Measurements from ENCODE around the gene HMGCS1.
"Not testable (repeated sequence)": the region's sequence is repeated elsewhere in the genome, so short reads cannot be mapped to it uniquely, and the experiment has no call there.

Gene HMGCS1

DNA sequence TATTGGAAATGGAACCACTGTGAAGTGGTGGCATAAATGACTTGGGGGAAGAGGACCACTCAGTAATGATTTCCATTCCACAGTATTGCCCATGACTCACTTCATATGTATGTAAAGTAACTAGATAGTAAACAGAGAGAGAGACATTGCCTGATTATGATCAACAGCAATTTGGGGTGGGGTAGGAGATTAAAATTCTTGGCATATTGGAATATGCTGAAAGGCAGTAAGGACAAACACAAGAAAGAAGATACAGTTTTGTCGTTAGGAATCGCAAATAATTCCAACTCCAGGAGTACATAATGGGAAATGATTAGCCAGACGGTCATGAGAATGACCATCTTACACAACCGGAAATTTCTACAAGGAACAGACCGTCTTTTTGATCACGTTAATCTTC is 1.5 kb upstream of the HMGCS1 start:
- H3K4me1 ChIP-seq (ENCODE audit: control insufficient read depth, insufficient read depth, low read length, poor library complexity, severe bottlenecking), result peaks cover 10% of the 10 kb centered on the region
- no peaks in the 10 kb centered on the region for H3K36me3 ChIP-seq (ENCODE audit: control insufficient read depth, insufficient read depth, low read length)
- no peak overlapping the region for H3K4me3 ChIP-seq (ENCODE audit: insufficient read depth, low read depth, low read length, poor library complexity, severe bottlenecking)
- H3K27me3 ChIP-seq (replicated peaks; ENCODE audit: control insufficient read depth, insufficient read depth, low read length, poor library complexity, severe bottlenecking), result no peaks in the 10 kb centered on the region
- no peak for DNase-seq
- no peaks in the 10 kb centered on the region for H3K9me3 ChIP-seq (ENCODE audit: control insufficient read depth, low read length)
- H3K27ac ChIP-seq (ENCODE audit: insufficient read depth, low read length, poor library complexity, severe bottlenecking), result no peak overlapping the region

DNA sequence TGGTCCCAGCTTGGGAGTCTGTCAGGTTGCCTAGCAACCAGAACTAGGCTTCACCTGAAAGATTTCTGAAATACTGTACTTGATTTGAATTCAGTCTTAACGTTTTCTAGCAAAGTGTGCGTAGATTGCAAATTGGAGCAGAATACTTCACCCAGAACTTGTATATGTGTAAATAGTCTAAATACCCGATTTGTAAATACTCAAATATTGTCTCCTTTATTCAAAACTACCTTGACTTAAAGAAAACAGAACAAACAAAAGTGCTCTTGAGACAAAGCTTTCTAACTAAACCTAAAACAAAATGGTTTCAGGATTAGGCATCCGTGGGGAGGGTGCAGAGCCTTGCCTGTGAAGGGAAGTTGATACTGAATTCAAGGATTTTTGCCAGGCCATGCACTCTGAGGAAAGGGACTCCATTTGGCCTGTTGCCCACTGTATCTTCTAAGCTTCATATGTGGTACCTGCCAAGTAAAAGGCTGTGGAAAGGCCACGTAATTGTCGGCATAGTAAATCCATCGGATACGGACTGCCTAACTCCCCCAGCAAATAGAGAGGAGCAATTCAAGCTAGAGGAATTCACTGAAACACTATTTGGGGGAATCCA is 744 bp upstream of the HMGCS1 start:
- Histone ChIP-seq H3K36me3 (ENCODE audit: control insufficient read depth, insufficient read depth, low read length) (no peaks in the 10 kb centered on the region), H3K27ac (ENCODE audit: insufficient read depth, low read length, poor library complexity, severe bottlenecking) (peak overlapping the region; percentile 74), H3K4me1 (ENCODE audit: control insufficient read depth, insufficient read depth, low read length, poor library complexity, severe bottlenecking) (peaks cover 10% of the 10 kb centered on the region), H3K27me3 (replicated peaks; ENCODE audit: control insufficient read depth, insufficient read depth, low read length, poor library complexity, severe bottlenecking) (no peaks in the 10 kb centered on the region), H3K9me3 (ENCODE audit: control insufficient read depth, low read length) (no peaks in the 10 kb centered on the region), H3K4me3 (ENCODE audit: insufficient read depth, low read depth, low read length, poor library complexity, severe bottlenecking) (peak overlapping the region; percentile 13)
- no peak for DNase-seq

DNA sequence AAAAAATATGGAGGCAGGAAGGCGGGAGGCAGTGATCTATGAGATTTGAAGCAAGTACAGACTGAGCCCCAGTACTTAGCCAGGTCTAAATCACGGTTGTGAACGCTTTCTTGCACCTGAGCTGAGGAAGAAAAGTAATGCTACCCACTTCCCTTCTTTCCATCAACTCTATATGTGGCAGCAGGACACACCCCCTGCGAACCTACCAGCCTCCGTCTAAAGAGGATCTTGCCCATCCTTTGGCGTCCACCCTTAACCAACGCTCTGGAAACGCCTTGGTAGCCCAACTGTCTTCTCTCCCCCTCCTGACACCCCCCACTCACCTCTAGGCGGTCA is 545 bp downstream of the HMGCS1 start:
- DNase-seq, result no peak
- peaks cover 10% of the 10 kb centered on the region for H3K4me1 ChIP-seq (ENCODE audit: control insufficient read depth, insufficient read depth, low read length, poor library complexity, severe bottlenecking)
- H3K4me3 ChIP-seq (ENCODE audit: insufficient read depth, low read depth, low read length, poor library complexity, severe bottlenecking), result peak overlapping the region; percentile 93
- no peaks in the 10 kb centered on the region for H3K36me3 ChIP-seq (ENCODE audit: control insufficient read depth, insufficient read depth, low read length)
- H3K27me3 ChIP-seq (replicated peaks; ENCODE audit: control insufficient read depth, insufficient read depth, low read length, poor library complexity, severe bottlenecking), result no peaks in the 10 kb centered on the region
- peak overlapping the region; percentile 98 for H3K27ac ChIP-seq (ENCODE audit: insufficient read depth, low read length, poor library complexity, severe bottlenecking)
- H3K9me3 ChIP-seq (ENCODE audit: control insufficient read depth, low read length), result no peaks in the 10 kb centered on the region

- Histone ChIP-seq H3K4me3 (ENCODE audit: insufficient read depth, low read depth, low read length, poor library complexity, severe bottlenecking) (peak overlapping the region; percentile 93), H3K9me3 (ENCODE audit: control insufficient read depth, low read length) (no peaks in the 10 kb centered on the region), H3K27me3 (replicated peaks; ENCODE audit: control insufficient read depth, insufficient read depth, low read length, poor library complexity, severe bottlenecking) (no peaks in the 10 kb centered on the region), H3K36me3 (ENCODE audit: control insufficient read depth, insufficient read depth, low read length) (no peaks in the 10 kb centered on the region), H3K4me1 (ENCODE audit: control insufficient read depth, insufficient read depth, low read length, poor library complexity, severe bottlenecking) (peaks cover 10% of the 10 kb centered on the region), H3K27ac (ENCODE audit: insufficient read depth, low read length, poor library complexity, severe bottlenecking) (peak overlapping the region; percentile 98)
- no peak for DNase-seq
Observed at GRCh38 chr5:43312076-43312661, 1.0 kb downstream of the HMGCS1 start.

DNA sequence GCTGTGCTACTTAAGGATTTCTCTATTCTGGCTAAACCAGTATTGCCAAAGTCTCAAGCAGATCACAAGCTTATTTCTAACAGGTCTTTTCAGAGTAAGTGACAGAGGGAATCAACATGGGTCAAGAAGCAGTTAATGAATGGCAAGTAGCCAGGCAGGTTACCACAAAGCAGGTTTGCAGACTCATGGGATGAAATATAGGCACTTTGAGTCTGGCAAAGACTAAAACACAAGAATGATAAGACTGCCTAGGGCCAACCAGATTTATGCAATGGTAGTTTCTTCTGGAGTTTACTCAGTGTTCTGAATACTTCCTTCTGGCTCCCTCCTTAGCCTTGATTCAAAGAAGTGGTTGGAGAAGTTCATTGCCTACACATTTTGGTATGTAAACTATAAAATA is 3.6 kb downstream of the HMGCS1 start:
- Histone ChIP-seq H3K27ac (ENCODE audit: insufficient read depth, low read length, poor library complexity, severe bottlenecking) (no peak overlapping the region), H3K9me3 (ENCODE audit: control insufficient read depth, low read length) (no peaks in the 10 kb centered on the region), H3K4me3 (ENCODE audit: insufficient read depth, low read depth, low read length, poor library complexity, severe bottlenecking) (no peak overlapping the region), H3K27me3 (replicated peaks; ENCODE audit: control insufficient read depth, insufficient read depth, low read length, poor library complexity, severe bottlenecking) (no peaks in the 10 kb centered on the region), H3K36me3 (ENCODE audit: control insufficient read depth, insufficient read depth, low read length) (no peaks in the 10 kb centered on the region), H3K4me1 (ENCODE audit: control insufficient read depth, insufficient read depth, low read length, poor library complexity, severe bottlenecking) (peaks cover 10% of the 10 kb centered on the region)
- DNase-seq, result no peak

DNA sequence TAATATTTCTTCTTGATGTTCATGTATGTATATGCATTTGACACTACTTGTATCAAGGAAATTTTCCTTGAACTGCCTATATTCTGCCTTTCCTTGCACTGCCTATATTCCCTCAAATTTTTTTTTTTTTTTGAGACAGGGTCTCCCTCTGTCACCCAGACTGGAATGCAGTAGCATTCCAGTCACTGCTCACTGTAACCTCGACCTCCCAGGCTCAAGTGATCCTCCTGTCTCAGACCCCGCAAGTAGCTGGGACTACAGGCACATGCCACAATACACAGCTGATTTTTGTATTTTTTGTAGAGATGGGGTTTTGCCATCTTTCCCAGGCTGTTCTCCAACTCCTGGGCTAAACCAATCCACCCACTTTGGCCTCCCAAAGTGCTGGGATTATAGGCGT is 4.1 kb downstream of the HMGCS1 start:
- Histone ChIP-seq H3K27me3 (replicated peaks; ENCODE audit: control insufficient read depth, insufficient read depth, low read length, poor library complexity, severe bottlenecking) (no peaks in the 10 kb centered on the region), H3K9me3 (ENCODE audit: control insufficient read depth, low read length) (no peaks in the 10 kb centered on the region), H3K36me3 (ENCODE audit: control insufficient read depth, insufficient read depth, low read length) (no peaks in the 10 kb centered on the region), H3K27ac (ENCODE audit: insufficient read depth, low read length, poor library complexity, severe bottlenecking) (no peak overlapping the region), H3K4me3 (ENCODE audit: insufficient read depth, low read depth, low read length, poor library complexity, severe bottlenecking) (no peak overlapping the region), H3K4me1 (ENCODE audit: control insufficient read depth, insufficient read depth, low read length, poor library complexity, severe bottlenecking) (peaks cover 10% of the 10 kb centered on the region)
- no peak for DNase-seq

GRCh38 chr5:43306954-43307353 is 6.3 kb downstream of the HMGCS1 start:
- not testable (repeated sequence) for H3K27me3 ChIP-seq (replicated peaks; ENCODE audit: control insufficient read depth, insufficient read depth, low read length, poor library complexity, severe bottlenecking); H3K36me3 ChIP-seq (ENCODE audit: control insufficient read depth, insufficient read depth, low read length); H3K27ac ChIP-seq (ENCODE audit: insufficient read depth, low read length, poor library complexity, severe bottlenecking); DNase-seq; H3K4me3 ChIP-seq (ENCODE audit: insufficient read depth, low read depth, low read length, poor library complexity, severe bottlenecking); H3K4me1 ChIP-seq (ENCODE audit: control insufficient read depth, insufficient read depth, low read length, poor library complexity, severe bottlenecking); H3K9me3 ChIP-seq (ENCODE audit: control insufficient read depth, low read length)

DNA sequence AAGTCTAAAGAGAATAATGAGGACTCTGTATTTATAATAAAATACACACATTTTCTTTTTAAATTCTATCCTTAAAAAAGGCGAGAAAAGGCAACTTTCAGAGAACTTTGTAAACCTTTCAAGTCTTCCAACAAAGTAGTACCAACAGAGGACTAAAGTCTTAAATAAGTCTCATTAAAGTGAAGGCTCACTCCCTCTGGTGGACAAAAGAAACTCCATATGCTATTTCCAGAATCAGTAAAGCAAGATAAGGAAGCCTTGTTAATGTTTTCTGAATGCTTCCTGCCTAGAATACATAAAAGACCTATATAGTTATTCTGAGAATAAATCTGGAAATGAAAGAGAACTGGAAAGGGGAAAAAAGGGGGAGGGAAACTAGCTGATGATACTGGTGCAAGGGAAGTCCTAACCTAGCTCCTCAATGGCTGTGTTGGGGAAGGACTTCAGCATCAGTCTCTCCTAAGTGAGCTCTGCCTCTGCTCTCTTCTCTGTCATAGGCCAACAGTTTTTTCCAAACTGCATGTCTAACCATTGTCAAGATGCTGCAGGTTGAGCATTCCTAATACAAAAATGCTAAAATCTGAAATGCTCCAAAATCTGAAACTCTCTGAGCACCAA is 7.2 kb downstream of the HMGCS1 start:
- no peak for DNase-seq
- Histone ChIP-seq H3K27me3 (replicated peaks; ENCODE audit: control insufficient read depth, insufficient read depth, low read length, poor library complexity, severe bottlenecking) (no peaks in the 10 kb centered on the region), H3K27ac (ENCODE audit: insufficient read depth, low read length, poor library complexity, severe bottlenecking) (no peak overlapping the region), H3K4me3 (ENCODE audit: insufficient read depth, low read depth, low read length, poor library complexity, severe bottlenecking) (no peak overlapping the region), H3K9me3 (ENCODE audit: control insufficient read depth, low read length) (no peaks in the 10 kb centered on the region), H3K4me1 (ENCODE audit: control insufficient read depth, insufficient read depth, low read length, poor library complexity, severe bottlenecking) (no peaks in the 10 kb centered on the region), H3K36me3 (ENCODE audit: control insufficient read depth, insufficient read depth, low read length) (no peaks in the 10 kb centered on the region)

DNA sequence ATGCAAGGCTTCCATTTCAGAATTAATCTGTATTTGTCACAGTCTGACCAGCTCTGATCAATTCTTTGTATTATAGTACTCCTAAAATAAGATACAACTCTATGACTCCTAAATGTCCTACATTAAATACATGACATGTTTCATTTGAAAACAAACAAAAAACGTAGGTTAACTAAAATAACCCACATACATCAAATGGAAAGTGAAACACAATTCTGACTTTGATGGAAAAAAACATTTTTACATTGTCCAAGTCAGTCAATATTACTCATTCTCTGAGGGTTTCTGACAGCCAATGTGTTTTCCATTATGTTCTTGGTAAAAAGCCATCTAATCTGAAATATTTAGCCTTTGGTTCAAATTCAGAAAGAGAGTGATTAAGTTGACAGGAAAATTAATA is 8.7 kb downstream of the HMGCS1 start:
- Histone ChIP-seq H3K27ac (ENCODE audit: insufficient read depth, low read length, poor library complexity, severe bottlenecking) (no peak overlapping the region), H3K4me1 (ENCODE audit: control insufficient read depth, insufficient read depth, low read length, poor library complexity, severe bottlenecking) (no peaks in the 10 kb centered on the region), H3K36me3 (ENCODE audit: control insufficient read depth, insufficient read depth, low read length) (no peaks in the 10 kb centered on the region), H3K4me3 (ENCODE audit: insufficient read depth, low read depth, low read length, poor library complexity, severe bottlenecking) (no peak overlapping the region), H3K27me3 (replicated peaks; ENCODE audit: control insufficient read depth, insufficient read depth, low read length, poor library complexity, severe bottlenecking) (no peaks in the 10 kb centered on the region), H3K9me3 (ENCODE audit: control insufficient read depth, low read length) (no peaks in the 10 kb centered on the region)
- no peak for DNase-seq

- no peak for DNase-seq
- Histone ChIP-seq H3K4me3 (ENCODE audit: insufficient read depth, low read depth, low read length, poor library complexity, severe bottlenecking) (no peak overlapping the region), H3K9me3 (ENCODE audit: control insufficient read depth, low read length) (no peaks in the 10 kb centered on the region), H3K27ac (ENCODE audit: insufficient read depth, low read length, poor library complexity, severe bottlenecking) (no peak overlapping the region), H3K36me3 (ENCODE audit: control insufficient read depth, insufficient read depth, low read length) (peaks cover 5% of the 10 kb centered on the region), H3K4me1 (ENCODE audit: control insufficient read depth, insufficient read depth, low read length, poor library complexity, severe bottlenecking) (no peaks in the 10 kb centered on the region), H3K27me3 (replicated peaks; ENCODE audit: control insufficient read depth, insufficient read depth, low read length, poor library complexity, severe bottlenecking) (no peaks in the 10 kb centered on the region)
Observed at GRCh38 chr5:43303242-43303641, 10.0 kb downstream of the HMGCS1 start.
